GM23248 (cell line): Measurements from ENCODE around the gene IQCC.

ENCODE experiments used
- EZH2 ChIP-seq: fragments of 200-600 bp; sonication (generic); IDR thresholded peaks from 2 replicates; pipeline ENCODE4 v1.6.1; 2018; ENCODE audit warnings: antibody characterized with exemption, mild to moderate bottlenecking; ENCODE audit not compliant: insufficient read depth, poor library complexity, severe bottlenecking
- EZH2phosphoT487 ChIP-seq: fragments of 200-600 bp; sonication (generic); IDR thresholded peaks from 2 replicates; pipeline ENCODE4 v1.6.1; 2018; ENCODE audit warnings: antibody characterized with exemption, moderate library complexity, mild to moderate bottlenecking, low read depth; ENCODE audit not compliant: insufficient read depth

DNA sequence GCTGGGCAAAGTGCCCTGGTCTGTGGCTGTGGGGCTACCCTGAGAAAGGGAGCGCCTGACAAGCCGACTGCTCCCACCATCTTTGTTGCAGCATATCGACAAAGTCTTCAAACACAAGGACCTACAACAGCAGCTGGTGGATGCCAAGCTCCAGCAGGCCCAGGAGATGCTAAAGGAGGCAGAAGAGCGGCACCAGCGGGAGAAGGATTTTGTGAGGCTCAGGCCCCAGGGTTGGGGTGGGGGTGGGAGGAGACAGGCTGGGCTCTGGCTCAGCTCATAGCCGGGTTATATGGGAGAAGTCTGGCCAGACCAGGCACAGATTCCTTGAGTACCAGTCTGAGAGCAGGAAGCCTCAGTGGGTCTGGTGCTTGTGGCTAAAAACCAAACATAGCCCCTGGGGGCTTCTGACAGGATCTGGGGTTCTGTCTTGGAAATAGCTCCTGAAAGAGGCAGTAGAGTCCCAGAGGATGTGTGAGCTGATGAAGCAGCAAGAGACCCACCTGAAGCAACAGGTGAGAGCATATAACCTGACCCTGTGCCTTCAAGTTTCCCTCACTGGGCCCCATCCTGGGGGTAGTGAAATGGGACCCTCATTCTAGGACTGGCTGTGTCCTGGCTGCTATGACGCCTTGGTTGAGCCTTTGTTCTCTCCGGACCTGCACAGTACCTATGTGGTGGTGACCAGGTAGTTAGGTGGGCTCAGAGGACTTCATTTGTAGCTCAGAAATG, 13.1 kb upstream of the IQCC start:
- TF ChIP-seq EZH2phosphoT487 (no peak), EZH2 (no peak)
